Amygdala (tissue), 56 donors: ENCODE measurements around the gene NELFCD.

Experiments used
- DNase-seq, 56 donors: peaks; one replicate each; lab custom pipeline; 2025; lab: John Stamatoyannopoulos, UW

Gene NELFCD

DNA sequence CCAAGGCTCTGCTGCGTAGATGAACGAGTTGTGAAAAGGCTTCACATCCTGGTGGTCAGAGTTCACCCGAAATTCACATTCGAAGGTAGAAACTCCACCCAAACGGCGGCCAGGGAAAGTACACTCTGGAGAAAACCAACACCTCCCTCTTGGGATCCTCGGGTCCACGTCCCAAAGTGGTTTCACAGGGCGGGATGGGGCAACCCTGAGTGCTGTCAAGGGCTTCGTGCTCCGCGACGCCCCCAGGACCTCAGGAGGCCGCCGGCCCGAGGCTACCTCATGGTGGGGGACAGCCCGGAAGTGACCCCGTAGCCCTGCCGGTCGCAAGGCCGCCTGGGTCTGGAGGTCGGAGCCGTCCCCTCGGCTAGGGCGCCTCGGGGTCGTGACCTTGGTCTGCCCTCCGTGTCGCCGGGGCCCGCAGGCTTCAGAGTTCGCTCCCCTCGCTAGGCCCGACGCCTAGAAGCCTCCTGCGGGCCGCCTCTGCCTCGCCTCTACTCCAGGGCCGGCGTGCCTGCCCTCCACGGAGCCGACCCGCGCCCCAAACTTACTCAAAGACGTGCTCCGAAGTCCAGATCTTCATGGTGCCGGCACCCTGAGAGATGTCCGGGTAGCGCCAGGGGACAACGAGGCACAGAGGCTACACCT lies 61.2 kb downstream of the NELFCD start, which contains the start of gene PRELID3B:
PRELID3B (minus strand) TSS at position 636 of the 645 bp plus-strand sequence; CDS start at position 580, 56 bp downstream.
- DNase-seq, result peak in 1 of 56 donors; percentile 57

DNA sequence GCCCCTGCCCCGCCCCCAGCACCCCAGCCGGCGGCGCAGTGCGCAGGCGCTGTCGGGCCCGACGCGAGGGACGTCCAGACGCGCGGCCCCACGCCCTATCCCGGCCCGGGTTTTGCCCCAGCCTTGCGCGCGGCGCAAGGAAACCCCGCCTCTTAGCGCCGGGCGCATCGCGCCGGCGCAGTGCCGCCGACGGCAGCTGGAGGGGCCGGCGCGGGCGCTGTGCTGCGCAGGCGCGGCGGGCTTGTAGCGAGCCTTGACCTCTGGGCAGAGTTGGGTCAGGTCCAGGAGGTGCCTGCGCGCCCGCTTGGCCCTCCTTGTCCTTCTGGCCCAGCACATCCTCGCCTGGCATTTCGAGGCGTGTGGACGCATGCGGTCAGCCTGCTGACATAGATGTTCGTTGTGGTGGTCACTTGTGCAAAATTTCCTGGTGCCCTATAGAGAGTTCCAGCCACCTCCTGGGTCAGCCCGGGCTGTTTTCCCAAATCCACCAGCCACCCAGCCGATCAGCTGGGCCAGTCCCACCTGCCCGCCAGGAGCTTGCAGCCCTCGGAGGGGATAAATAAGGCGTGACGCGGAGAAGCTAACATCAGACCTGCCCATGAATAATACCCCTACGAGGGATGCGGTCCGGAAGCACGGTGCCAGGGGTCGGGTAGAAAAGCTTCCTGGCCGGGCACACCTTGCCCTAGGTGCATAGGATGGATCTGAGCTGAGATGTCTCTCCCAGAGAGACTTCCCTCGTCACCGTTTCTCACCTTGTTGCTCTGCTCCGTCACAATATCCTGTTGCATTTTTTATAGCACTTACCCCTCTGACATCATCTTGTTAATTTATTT lies 62.0 kb downstream of the NELFCD start:
- peak; percentile 41 to 95 (median 81) for DNase-seq

DNA sequence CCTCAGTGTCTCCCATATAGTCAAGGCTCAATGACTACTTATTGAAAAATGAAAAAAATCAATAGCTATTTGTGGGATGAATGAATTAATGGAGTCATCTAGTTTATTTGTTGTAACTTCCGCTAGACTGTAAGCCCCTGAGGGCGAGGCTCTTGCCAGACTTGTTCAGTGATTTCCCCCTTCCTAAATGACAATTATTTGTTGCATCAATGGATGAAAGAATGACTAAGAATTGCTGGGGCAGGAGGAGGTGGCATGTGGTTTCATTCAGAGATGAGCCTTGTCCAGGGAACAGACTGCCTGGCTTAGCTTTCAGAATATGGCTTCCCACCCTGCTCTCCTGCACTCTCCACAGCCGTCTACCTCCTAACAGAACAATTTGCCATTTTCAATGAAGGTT lies 62.6 kb downstream of the NELFCD start:
- DNase-seq, result no peak

DNA sequence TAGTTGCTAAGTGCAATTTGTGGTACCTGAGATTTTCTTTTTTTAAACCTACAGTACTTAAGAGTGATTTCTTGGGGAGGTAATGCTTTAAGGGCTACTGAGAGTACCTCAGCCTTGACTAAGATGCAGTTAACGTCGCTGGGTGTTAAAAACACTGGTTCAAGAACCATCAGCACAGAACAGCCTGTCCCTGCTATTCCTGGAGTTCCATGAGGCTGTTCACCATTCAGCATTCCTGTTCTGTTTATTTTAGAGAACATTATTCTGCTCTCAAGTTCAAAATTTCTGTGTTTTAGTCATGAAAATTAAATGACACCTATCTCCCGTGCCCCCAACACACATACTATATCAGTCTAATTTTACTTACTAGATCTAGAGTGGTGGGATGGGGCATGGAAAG lies 63.2 kb downstream of the NELFCD start:
- no peak for DNase-seq
